Esophagus muscularis mucosa (tissue), 4 donors: ENCODE measurements around the gene DNAH3. TPM values are rescaled to one million over a fixed set of nuclear protein-coding genes. Genes with fewer than 3 reads are reported as not detected.
A peak's percentile ranks its signal among the peaks of the same experiment; 100 is the strongest.

ENCODE experiments used
- DNase-seq: peaks from one replicate; pipeline ENCODE4 v3.0.0-alpha.2; 2017; ENCODE audit errors: extremely low spot score
- H3K27ac ChIP-seq, 4 donors: fragments of 200-600 bp; sonication (generic); replicated peaks in 1 of 4; 1 replicate in 3 of 4; 2 replicates in 1 of 4; pipeline ENCODE4 v1.5.1; 2016 to 2019; ENCODE audit warnings: mild to moderate bottlenecking in 1 of 4
- H3K27me3 ChIP-seq, 4 donors: fragments of 200-600 bp; sonication (generic); one replicate each; pipeline versions ENCODE4 v1.5.1 to v1.6.0; 2016 to 2019
- H3K36me3 ChIP-seq, 4 donors: fragments of 200-600 bp; sonication (generic); one replicate each; pipeline ENCODE4 v1.5.1; 2016 to 2019
- H3K4me1 ChIP-seq, 4 donors: fragments of 200-600 bp; sonication (generic); one replicate each; pipeline ENCODE4 v1.5.1; 2016 to 2019
- H3K4me3 ChIP-seq, 4 donors: fragments of 200-600 bp; sonication (generic); 1 replicate in 2 of 4; 2 replicates in 2 of 4; pipeline ENCODE4 v1.5.1; 2016 to 2019; ENCODE audit warnings: mild to moderate bottlenecking in 4 of 4, moderate library complexity in 1 of 4
- H3K9me3 ChIP-seq, 4 donors: fragments of 200-600 bp; sonication (generic); 1 replicate in 3 of 4; 2 replicates in 1 of 4; pipeline ENCODE4 v1.5.1; 2016 to 2019
- CTCF ChIP-seq, 3 experiments: fragments of 200-600 bp in 2 of 3; fragments of 450-650 bp in 1 of 3; sonication (generic) in 2 of 3; IDR thresholded peaks; one replicate each; pipeline ENCODE4 v1.5.1; 2017 to 2019; ENCODE audit warnings: antibody characterized with exemption in 3 of 3, mild to moderate bottlenecking in 2 of 3, moderate library complexity in 1 of 3
- EP300 ChIP-seq: sonication (generic); formaldehyde crosslinking; IDR thresholded peaks from one replicate; pipeline ENCODE4 v1.6.1; 2017; ENCODE audit warnings: antibody characterized with exemption
- POLR2A ChIP-seq: fragments of 450-650 bp; IDR thresholded peaks from one replicate; pipeline ENCODE4 v1.6.1; 2017; ENCODE audit warnings: antibody characterized with exemption, moderate library complexity, mild to moderate bottlenecking, low read depth
- POLR2AphosphoS5 ChIP-seq, 2 donors: sonication (generic); formaldehyde crosslinking; IDR thresholded peaks; one replicate each; pipeline ENCODE4 v1.6.1; 2017; ENCODE audit warnings: antibody characterized with exemption in 2 of 2
- WGBS: methylation state at CpG from one replicate; pipeline ENCODE4 v1.1.5; 2018; 5-methylcytosine and 5-hydroxymethylcytosine counted together
- intact Hi-C: fragments of 100-400 bp; cut with DNase I; formaldehyde crosslinking; loops from one replicate; pipeline ENCODE4 v1.15.1; 2023
- total RNA-seq, 4 donors: library from RNA; depleted of rRNA; stranded (reverse); fragments of >200 nt; gene quantifications; one replicate each; pipeline versions ENCODE4 v1.1.0 to v1.2.1, GENCODE V29; 2016

The DNAH3 gene
- total RNA-seq, 4 donors from 2014 or later: under 0.01 to 0.13 TPM; not detected in 2

DNA sequence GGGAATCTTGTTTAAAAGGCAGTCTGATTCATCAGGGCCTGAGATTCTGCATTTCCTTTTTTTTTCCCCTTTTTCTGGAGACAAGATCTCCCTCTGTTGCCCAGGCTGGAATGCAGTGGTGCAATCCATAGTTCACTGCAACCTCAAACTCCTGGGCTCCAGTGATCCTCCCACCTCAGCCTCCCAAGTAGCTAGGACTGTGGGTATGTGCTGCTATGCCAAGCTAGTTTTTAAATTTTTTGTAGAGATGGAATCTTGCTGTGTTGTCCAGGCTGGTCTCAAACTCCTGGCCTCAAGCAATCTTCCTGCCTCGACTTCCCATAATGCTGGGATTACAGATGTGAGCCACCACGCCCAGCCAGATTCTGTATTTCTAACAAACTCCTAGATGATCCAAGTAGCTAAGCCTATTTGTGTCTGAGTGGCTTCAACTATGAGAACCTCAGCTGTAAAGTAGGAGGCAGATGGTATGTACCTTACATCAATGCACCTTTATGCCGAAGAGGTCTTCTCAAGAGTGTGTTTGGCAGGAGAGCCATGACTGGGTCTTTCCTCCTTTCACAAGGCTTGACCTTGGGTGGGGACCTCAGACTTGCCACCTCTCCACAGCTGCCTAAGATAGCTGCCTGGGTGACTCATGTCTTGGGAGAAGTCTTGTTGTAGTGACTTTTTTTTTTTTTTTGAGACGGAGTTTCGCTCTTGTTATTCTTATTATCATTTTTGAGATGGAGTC, 18.8 kb upstream of the DNAH3 start:
- TF ChIP-seq EP300 (no peak), POLR2AphosphoS5 (IDR thresholded peaks at IDR 0.05) (no peak), CTCF (IDR thresholded peaks at IDR 0.05) (no peak), POLR2A (no peak)
- no peak overlapping the region for H3K27ac ChIP-seq
- no peaks in the 10 kb centered on the region for H3K27me3 ChIP-seq
- no peak overlapping the region for H3K4me3 ChIP-seq
- 88% methylated on average over 5 of the region's 5 CpGs for WGBS
- DNase-seq: no peak
- intact Hi-C loops: loop anchor here (10.0 kb wide), 1 partner anchor 255 kb away; no protein-coding TSS in a partner anchor
- H3K36me3 ChIP-seq: peaks cover 54 to 85% (median 73%) of the 10 kb centered on the region in 4 donors
- H3K9me3 ChIP-seq: no peaks in the 10 kb centered on the region
- H3K4me1 ChIP-seq: peaks cover 10 to 40% (median 27%) of the 10 kb centered on the region in 4 donors

DNA sequence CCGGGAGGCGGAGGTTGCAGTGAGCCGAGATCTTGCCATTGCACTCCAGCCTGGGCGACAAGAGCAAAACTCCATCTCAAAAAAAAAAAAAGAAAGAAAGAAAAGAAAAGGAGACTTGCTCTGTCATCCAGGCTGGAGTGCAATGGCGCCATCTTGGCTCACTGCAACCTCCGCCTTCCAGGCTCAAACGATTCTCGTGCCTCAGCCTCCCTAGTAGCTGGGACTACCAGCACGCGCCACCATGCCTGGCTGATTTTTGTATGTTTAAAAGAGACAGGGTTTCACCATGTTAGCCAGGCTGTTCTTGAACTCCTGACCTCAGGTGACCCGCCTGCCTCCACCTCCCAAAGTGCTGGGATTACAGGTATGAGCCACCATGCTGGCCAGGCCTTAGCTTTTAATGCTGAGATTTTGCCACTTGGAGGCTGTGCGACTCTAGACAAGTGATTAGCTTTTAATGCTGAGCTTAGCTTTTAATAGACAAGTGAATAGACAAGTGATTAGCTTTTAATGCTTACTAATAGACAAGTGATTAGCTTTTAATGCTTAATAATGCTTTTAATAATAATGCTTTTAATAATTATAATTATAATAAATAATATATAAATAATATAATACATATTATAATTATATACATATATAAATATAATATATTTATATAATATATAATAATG, 17.4 kb upstream of the DNAH3 start:
- no peaks in the 10 kb centered on the region for H3K27me3 ChIP-seq
- intact Hi-C loops: loop anchor here (10.0 kb wide), 1 partner anchor 253 kb away; no protein-coding TSS in a partner anchor
- WGBS: 96% methylated on average over 12 of the region's 12 CpGs
- H3K27ac ChIP-seq: no peak overlapping the region
- peaks cover 22 to 54% (median 40%) of the 10 kb centered on the region in 4 donors for H3K4me1 ChIP-seq
- H3K9me3 ChIP-seq: no peaks in the 10 kb centered on the region
- H3K4me3 ChIP-seq: no peak overlapping the region
- no peak for TF ChIP-seq EP300
- TF ChIP-seq POLR2A: no peak
- TF ChIP-seq CTCF (IDR thresholded peaks at IDR 0.05): no peak
- no peak for TF ChIP-seq POLR2AphosphoS5 (IDR thresholded peaks at IDR 0.05)
- H3K36me3 ChIP-seq: peaks cover 41 to 79% (median 69%) of the 10 kb centered on the region in 4 donors
- no peak for DNase-seq

- Histone ChIP-seq H3K4me1 (peaks cover 22 to 61% (median 47%) of the 10 kb centered on the region in 4 donors), H3K4me3 (no peak overlapping the region), H3K27ac (peak overlapping the region; percentile 1 to 30 (median 16)), H3K9me3 (no peaks in the 10 kb centered on the region), H3K27me3 (no peaks in the 10 kb centered on the region), H3K36me3 (peaks cover 35 to 72% (median 62%) of the 10 kb centered on the region in 4 donors)
- DNase-seq: no peak
- intact Hi-C loops: loop anchor here (10.0 kb wide), 1 partner anchor 253 kb away; no protein-coding TSS in a partner anchor
- TF ChIP-seq POLR2AphosphoS5 (IDR thresholded peaks at IDR 0.05) (no peak), EP300 (no peak), POLR2A (no peak), CTCF (IDR thresholded peaks at IDR 0.05) (no peak)
- 84% methylated on average over 9 of the region's 9 CpGs for WGBS
Observed at GRCh38 chr16:21167360-21167759, 16.7 kb upstream of the DNAH3 start.

DNA sequence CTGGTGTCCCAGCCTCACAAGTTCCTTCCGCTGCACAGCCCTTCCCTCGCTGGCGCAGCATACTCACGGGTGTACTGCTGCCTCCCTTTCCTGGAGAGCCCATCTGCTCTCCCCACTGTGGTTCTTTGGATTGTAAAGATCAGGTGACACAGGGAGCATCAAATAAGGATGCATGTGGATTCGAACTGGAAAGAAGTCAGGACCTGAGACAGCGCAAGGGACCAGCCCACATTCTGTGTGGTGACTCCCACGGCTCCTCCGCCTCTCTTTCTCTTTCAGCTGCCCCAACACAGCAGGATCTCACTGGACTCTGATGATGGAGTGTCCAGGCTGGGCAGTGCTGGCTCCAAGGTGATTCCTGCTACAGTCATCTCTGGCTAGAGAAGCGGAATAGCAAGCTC, 15.9 kb upstream of the DNAH3 start:
- whole genome bisulfite sequencing: 92% methylated on average over 9 of the region's 9 CpGs
- intact Hi-C loops: loop anchor here (10.0 kb wide), 1 partner anchor 252 kb away; no protein-coding TSS in a partner anchor
- Histone ChIP-seq H3K27ac (peak overlapping the region; percentile 1 to 30 (median 16)), H3K27me3 (no peaks in the 10 kb centered on the region), H3K36me3 (peaks cover 27 to 64% (median 56%) of the 10 kb centered on the region in 4 donors), H3K9me3 (no peaks in the 10 kb centered on the region), H3K4me3 (no peak overlapping the region), H3K4me1 (peaks cover 30 to 69% (median 55%) of the 10 kb centered on the region in 4 donors)
- no peak for DNase-seq
- TF ChIP-seq EP300 (no peak), POLR2A (no peak), POLR2AphosphoS5 (IDR thresholded peaks at IDR 0.05) (no peak), CTCF (IDR thresholded peaks at IDR 0.05) (no peak)
